ENCODE data around the gene MVB12A.

Gene MVB12A

GRCh38 chr19:17419621-17420474 lies at the start of gene MVB12A:
TSS of gene MVB12A (plus strand) at chr19:17420047. CDS start at chr19:17420136, 89 bp downstream.
- Histone ChIP-seq H3K4me1 (ENCODE audit: insufficient read depth, insufficient read length) (peaks cover 13% of the 10 kb centered on the region), H3K9me3 (ENCODE audit: insufficient read depth, low read length) (no peaks in the 10 kb centered on the region), H3K27me3 (ENCODE audit: insufficient read depth, insufficient read length) (peaks cover 8% of the 10 kb centered on the region), H3K36me3 (ENCODE audit: insufficient read depth, insufficient read length, low read length) (peaks cover 11% of the 10 kb centered on the region), H3K4me3 (ENCODE audit: insufficient read length, low read depth) (peak within 1 kb of the TSS; percentile 90), H3K9ac (ENCODE audit: insufficient read length, low read depth) (peak within 1 kb of the TSS; percentile 97)
- peak; percentile 100 for DNase-seq (ENCODE audit: low read depth, low spot score)
- TF ChIP-seq YY1 (IDR thresholded peaks at IDR 0.05; ENCODE audit: insufficient read depth, insufficient read length) = peak; percentile 41
- TF ChIP-seq SUZ12 (IDR thresholded peaks at IDR 0.05; ENCODE audit: extremely low read depth, insufficient read depth, insufficient read length) = no peak

GRCh38 chr19:17376935-17377600 lies 42.8 kb upstream of the MVB12A start, which contains the start of gene PLVAP:
TSS of gene PLVAP (minus strand) at chr19:17377342. CDS start at chr19:17377288, 54 bp downstream.
- no peaks in the 10 kb centered on the region for H3K27me3 ChIP-seq (ENCODE audit: insufficient read depth, insufficient read length)
- H3K4me1 ChIP-seq (ENCODE audit: insufficient read depth, insufficient read length) = peaks cover 14% of the 10 kb centered on the region
- H3K36me3 ChIP-seq (ENCODE audit: insufficient read depth, insufficient read length, low read length) = no peaks in the 10 kb centered on the region
- H3K9me3 ChIP-seq (ENCODE audit: insufficient read depth, low read length) = peaks cover 8% of the 10 kb centered on the region; the same call in 1 of the 2 replicates
- TF ChIP-seq ZNF274 (IDR thresholded peaks at IDR 0.05; ENCODE audit: low read depth, low read length) (no peak), YY1 (IDR thresholded peaks at IDR 0.05; ENCODE audit: insufficient read depth, insufficient read length) (no peak), SUZ12 (IDR thresholded peaks at IDR 0.05; ENCODE audit: extremely low read depth, insufficient read depth, insufficient read length) (no peak)
- H3K4me3 ChIP-seq (ENCODE audit: insufficient read length, low read depth) = no peak within 1 kb of the TSS
- H3K9ac ChIP-seq (ENCODE audit: insufficient read length, low read depth) = peak within 1 kb of the TSS; percentile 42
- no peak for DNase-seq (ENCODE audit: low read depth, low spot score)

DNA sequence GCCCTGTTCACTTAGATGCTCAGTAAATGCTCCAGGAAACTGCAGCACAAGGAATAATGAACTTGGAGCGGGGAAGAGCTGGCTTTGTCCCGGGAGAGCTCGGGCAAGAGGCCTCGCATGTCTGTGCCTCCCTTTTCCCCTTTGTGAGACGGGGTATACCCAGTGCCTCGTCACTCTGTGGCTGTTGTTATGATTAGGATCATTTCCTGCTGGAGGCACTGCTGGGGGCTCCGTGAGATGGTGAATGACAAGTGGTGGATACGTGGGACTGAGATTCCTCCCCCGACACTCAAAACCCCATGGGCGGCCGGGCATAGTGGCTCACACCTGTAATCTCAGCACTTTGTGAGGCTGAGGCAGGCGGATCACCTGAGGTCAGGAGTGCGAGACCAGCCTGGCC lies 41.6 kb upstream of the MVB12A start:
- no peaks in the 10 kb centered on the region for H3K36me3 ChIP-seq (ENCODE audit: insufficient read depth, insufficient read length, low read length)
- no peak for TF ChIP-seq SUZ12 (IDR thresholded peaks at IDR 0.05; ENCODE audit: extremely low read depth, insufficient read depth, insufficient read length)
- no peak for TF ChIP-seq YY1 (IDR thresholded peaks at IDR 0.05; ENCODE audit: insufficient read depth, insufficient read length)
- TF ChIP-seq ZNF274 (IDR thresholded peaks at IDR 0.05; ENCODE audit: low read depth, low read length) = no peak
- DNase-seq (ENCODE audit: low read depth, low spot score) = no peak
- H3K4me3 ChIP-seq (ENCODE audit: insufficient read length, low read depth) = no peak overlapping the region
- H3K27me3 ChIP-seq (ENCODE audit: insufficient read depth, insufficient read length) = no peaks in the 10 kb centered on the region
- H3K9ac ChIP-seq (ENCODE audit: insufficient read length, low read depth) = peak overlapping the region; percentile 42
- peaks cover 8% of the 10 kb centered on the region; the same call in 1 of the 2 replicates for H3K9me3 ChIP-seq (ENCODE audit: insufficient read depth, low read length)
- H3K4me1 ChIP-seq (ENCODE audit: insufficient read depth, insufficient read length) = peaks cover 14% of the 10 kb centered on the region

DNA sequence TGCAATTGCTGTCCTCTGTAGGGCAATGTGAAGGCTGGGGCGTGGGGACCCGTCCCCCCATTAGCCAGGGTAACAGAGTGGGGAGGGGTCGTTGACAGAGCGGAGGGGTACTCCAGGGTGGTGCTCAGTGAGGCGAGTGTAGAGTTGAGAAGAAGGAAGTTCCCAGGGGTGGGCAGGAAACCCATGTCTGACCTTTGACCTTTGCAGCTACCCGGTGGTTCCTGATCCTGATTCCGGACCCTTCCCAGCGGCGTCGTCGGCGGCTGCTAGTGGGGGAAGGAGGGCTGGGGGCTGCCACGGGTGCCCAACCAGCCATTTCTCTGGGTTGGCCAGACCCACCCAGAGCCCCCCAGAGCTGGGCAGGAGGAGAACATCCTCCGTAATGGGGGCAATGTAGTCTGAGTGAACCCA lies 40.6 kb upstream of the MVB12A start:
- Histone ChIP-seq H3K4me1 (ENCODE audit: insufficient read depth, insufficient read length) (peaks cover 13% of the 10 kb centered on the region), H3K9ac (ENCODE audit: insufficient read length, low read depth) (no peak overlapping the region), H3K9me3 (ENCODE audit: insufficient read depth, low read length) (peaks cover 8% of the 10 kb centered on the region; the same call in 1 of the 2 replicates), H3K4me3 (ENCODE audit: insufficient read length, low read depth) (no peak overlapping the region), H3K36me3 (ENCODE audit: insufficient read depth, insufficient read length, low read length) (no peaks in the 10 kb centered on the region), H3K27me3 (ENCODE audit: insufficient read depth, insufficient read length) (no peaks in the 10 kb centered on the region)
- no peak for DNase-seq (ENCODE audit: low read depth, low spot score)
- TF ChIP-seq YY1 (IDR thresholded peaks at IDR 0.05; ENCODE audit: insufficient read depth, insufficient read length) (no peak), ZNF274 (IDR thresholded peaks at IDR 0.05; ENCODE audit: low read depth, low read length) (no peak), SUZ12 (IDR thresholded peaks at IDR 0.05; ENCODE audit: extremely low read depth, insufficient read depth, insufficient read length) (no peak)

DNA sequence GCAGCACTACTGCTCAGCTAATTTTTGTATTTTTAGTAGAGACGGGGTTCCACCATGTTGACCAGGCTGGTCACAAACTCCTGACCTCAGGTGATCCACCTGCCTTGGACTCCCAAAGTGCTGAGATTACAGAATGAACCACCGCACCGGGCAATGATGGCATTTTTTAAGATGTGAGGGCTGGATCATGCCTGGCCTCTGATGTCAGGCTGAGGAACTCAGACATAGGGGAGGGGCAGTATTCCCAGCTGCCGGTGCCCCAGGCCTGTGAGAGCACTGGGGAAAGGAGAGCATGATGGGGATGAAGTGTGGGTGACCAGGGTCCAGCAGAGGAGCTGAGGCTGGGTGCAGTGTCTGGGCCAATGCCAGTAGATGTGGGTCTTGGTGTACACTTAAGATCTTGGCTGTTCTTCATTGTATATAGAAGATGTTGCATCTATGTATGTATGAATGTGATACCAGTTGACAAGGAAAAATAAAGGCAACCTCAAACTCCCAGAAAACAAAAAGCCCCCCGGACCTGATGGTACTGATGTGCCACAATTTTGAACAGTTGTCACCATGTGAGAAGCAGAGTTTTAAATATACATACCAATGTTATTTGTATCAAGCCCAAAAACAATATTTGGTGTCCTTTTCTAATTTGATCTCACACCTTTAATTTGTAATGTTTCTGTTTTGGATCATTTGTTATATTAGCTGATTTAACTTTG lies 39.3 kb upstream of the MVB12A start:
- no peak overlapping the region for H3K9ac ChIP-seq (ENCODE audit: insufficient read length, low read depth)
- H3K4me3 ChIP-seq (ENCODE audit: insufficient read length, low read depth) = no peak overlapping the region
- peaks cover 15% of the 10 kb centered on the region for H3K4me1 ChIP-seq (ENCODE audit: insufficient read depth, insufficient read length)
- H3K36me3 ChIP-seq (ENCODE audit: insufficient read depth, insufficient read length, low read length) = no peaks in the 10 kb centered on the region
- DNase-seq (ENCODE audit: low read depth, low spot score) = no peak
- H3K27me3 ChIP-seq (ENCODE audit: insufficient read depth, insufficient read length) = no peaks in the 10 kb centered on the region
- TF ChIP-seq ZNF274 (IDR thresholded peaks at IDR 0.05; ENCODE audit: low read depth, low read length) (no peak), SUZ12 (IDR thresholded peaks at IDR 0.05; ENCODE audit: extremely low read depth, insufficient read depth, insufficient read length) (no peak), YY1 (IDR thresholded peaks at IDR 0.05; ENCODE audit: insufficient read depth, insufficient read length) (no peak)
- H3K9me3 ChIP-seq (ENCODE audit: insufficient read depth, low read length) = peaks cover 8% of the 10 kb centered on the region; the same call in 1 of the 2 replicates

- DNase-seq (ENCODE audit: low read depth, low spot score) = no peak
- H3K4me3 ChIP-seq (ENCODE audit: insufficient read length, low read depth) = no peak overlapping the region
- peaks cover 9% of the 10 kb centered on the region for H3K4me1 ChIP-seq (ENCODE audit: insufficient read depth, insufficient read length)
- H3K27me3 ChIP-seq (ENCODE audit: insufficient read depth, insufficient read length) = peaks cover 14% of the 10 kb centered on the region
- TF ChIP-seq SUZ12 (IDR thresholded peaks at IDR 0.05; ENCODE audit: extremely low read depth, insufficient read depth, insufficient read length) (no peak), ZNF274 (IDR thresholded peaks at IDR 0.05; ENCODE audit: low read depth, low read length) (no peak), YY1 (IDR thresholded peaks at IDR 0.05; ENCODE audit: insufficient read depth, insufficient read length) (no peak)
- H3K9me3 ChIP-seq (ENCODE audit: insufficient read depth, low read length) = peaks cover 9% of the 10 kb centered on the region; the same call in 1 of the 2 replicates
- H3K9ac ChIP-seq (ENCODE audit: insufficient read length, low read depth) = peak overlapping the region; percentile 8
- no peaks in the 10 kb centered on the region for H3K36me3 ChIP-seq (ENCODE audit: insufficient read depth, insufficient read length, low read length)
Measured at GRCh38 chr19:17385878-17386611, 33.8 kb upstream of the MVB12A start.

Measured in NT2/D1 (cell line).